A673 (cell line): Measurements from ENCODE around the gene NOC4L.

Source experiments
- CTCF ChIP-seq: fragments of 300-800, 200-600 bp; sonication (generic); conservative IDR thresholded peaks from 2 replicates; pipeline ENCODE4 v1.5.1; 2017; ENCODE audit warnings: low read depth, mild to moderate bottlenecking, antibody characterized with exemption, low read length, moderate library complexity, mixed read lengths
- EZH2 ChIP-seq: fragments of 200-600 bp; sonication (generic); IDR thresholded peaks from 2 replicates; pipeline ENCODE4 v1.6.1; 2017; ENCODE audit warnings: borderline replicate concordance, low read depth, mild to moderate bottlenecking, mixed read lengths, antibody characterized with exemption, low read length; ENCODE audit not compliant: poor library complexity, severe bottlenecking

- TF ChIP-seq EZH2, result no peak
- no peak for TF ChIP-seq CTCF
Measured at GRCh38 chr12:132154941-132155770, 10.9 kb downstream of the NOC4L start.
